K562 (cell line): ENCODE results near the gene DCAF12. TPM values are rescaled to one million over a fixed set of nuclear protein-coding genes. Genes with fewer than 3 reads are reported as not detected.

Source experiments
- CTCFL ChIP-seq: IDR thresholded peaks from 2 replicates; pipeline ENCODE4 v1.6.1; 2011; ENCODE audit warnings: borderline replicate concordance, low read depth, mild to moderate bottlenecking, moderate library complexity, low read length; ENCODE audit not compliant: insufficient read depth, poor library complexity, severe bottlenecking
- EP300 ChIP-seq: IDR thresholded peaks from 2 replicates; pipeline ENCODE4 v1.6.1; 2012; ENCODE audit warnings: low read length, improper control_type of control experiment
- U2AF1 ChIP-seq: fragments of 200-400 bp; formaldehyde crosslinking; optimal IDR thresholded peaks from 2 replicates; pipeline ENCODE3; 2017; ENCODE audit warnings: mild to moderate bottlenecking, low read depth, low read length, moderate library complexity
- ZNF239 ChIP-seq: fragments of 250-450 bp; sonication (Bioruptor Pico); IDR thresholded peaks from 2 replicates; pipeline ENCODE4 v1.4.0; 2020; ENCODE audit warnings: mild to moderate bottlenecking
- polyA plus RNA-seq, 8 experiments: library from polyadenylated mRNA; depleted of rRNA in 4 of 8; stranded (reverse) in 5 of 8; unstranded in 3 of 8; fragments of >200 nt; fragmentation: Nextera tagmentation in 2 of 8; fragmentation: Illumina TruSeq in 1 of 8; extraction: Ambion mirVana in 2 of 8; extraction: Trizol in 1 of 8; gene quantifications; 2 replicates each; pipeline versions ENCODE4 v1.2.1 to v1.2.3, GENCODE V29; 2011 to 2014; ENCODE audit warnings: inconsistent platforms in 1 of 8, missing spikeins in 1 of 8
- total RNA-seq, 7 experiments: library from RNA; depleted of rRNA in 6 of 7; stranded (reverse); fragments of >200 nt in 6 of 7; fragmentation: Illumina TruSeq in 2 of 7; extraction: Trizol in 2 of 7; gene quantifications; 2 replicates each; pipeline versions ENCODE4 v1.2.1 to v1.2.3, GENCODE V29; 2011 to 2021; ENCODE audit warnings: low replicate concordance in 1 of 7
- TF ChIP-seq, protein P1 (sequence below): sonication (generic); formaldehyde crosslinking; IDR thresholded peaks from 2 replicates; pipeline ENCODE4 v1.8.0; 2023; ENCODE audit warnings: missing genetic modification reagents, mild to moderate bottlenecking, borderline replicate concordance

The DCAF12 gene
- total and polyA plus RNA-seq, 9 of the 15 experiments (the other 6 are each of a cell fraction or from before 2014, with no cell fraction given) = 10.9 to 59.6 (median 30.8) TPM

DNA sequence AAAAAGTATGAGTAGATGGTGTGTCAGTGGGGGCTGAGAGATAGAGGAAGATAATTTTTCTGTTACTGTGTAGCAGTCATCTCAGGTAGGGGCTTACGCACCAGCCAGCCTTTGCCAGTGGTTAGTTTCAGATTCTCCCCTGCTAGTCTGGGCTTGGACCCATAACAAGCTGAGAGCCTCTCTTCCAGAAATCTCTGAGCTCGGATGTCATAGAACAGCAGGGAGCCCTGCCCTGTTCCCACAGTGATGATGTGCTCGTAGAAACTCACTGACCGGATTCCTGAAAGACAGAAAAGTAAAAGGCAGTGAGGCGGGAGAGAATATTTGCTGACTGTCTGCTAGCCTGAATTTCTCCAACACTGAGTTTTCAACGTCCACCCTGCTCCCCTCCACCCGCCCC lies 37.2 kb downstream of the DCAF12 start (continued):
- TF ChIP-seq, protein P1, sequence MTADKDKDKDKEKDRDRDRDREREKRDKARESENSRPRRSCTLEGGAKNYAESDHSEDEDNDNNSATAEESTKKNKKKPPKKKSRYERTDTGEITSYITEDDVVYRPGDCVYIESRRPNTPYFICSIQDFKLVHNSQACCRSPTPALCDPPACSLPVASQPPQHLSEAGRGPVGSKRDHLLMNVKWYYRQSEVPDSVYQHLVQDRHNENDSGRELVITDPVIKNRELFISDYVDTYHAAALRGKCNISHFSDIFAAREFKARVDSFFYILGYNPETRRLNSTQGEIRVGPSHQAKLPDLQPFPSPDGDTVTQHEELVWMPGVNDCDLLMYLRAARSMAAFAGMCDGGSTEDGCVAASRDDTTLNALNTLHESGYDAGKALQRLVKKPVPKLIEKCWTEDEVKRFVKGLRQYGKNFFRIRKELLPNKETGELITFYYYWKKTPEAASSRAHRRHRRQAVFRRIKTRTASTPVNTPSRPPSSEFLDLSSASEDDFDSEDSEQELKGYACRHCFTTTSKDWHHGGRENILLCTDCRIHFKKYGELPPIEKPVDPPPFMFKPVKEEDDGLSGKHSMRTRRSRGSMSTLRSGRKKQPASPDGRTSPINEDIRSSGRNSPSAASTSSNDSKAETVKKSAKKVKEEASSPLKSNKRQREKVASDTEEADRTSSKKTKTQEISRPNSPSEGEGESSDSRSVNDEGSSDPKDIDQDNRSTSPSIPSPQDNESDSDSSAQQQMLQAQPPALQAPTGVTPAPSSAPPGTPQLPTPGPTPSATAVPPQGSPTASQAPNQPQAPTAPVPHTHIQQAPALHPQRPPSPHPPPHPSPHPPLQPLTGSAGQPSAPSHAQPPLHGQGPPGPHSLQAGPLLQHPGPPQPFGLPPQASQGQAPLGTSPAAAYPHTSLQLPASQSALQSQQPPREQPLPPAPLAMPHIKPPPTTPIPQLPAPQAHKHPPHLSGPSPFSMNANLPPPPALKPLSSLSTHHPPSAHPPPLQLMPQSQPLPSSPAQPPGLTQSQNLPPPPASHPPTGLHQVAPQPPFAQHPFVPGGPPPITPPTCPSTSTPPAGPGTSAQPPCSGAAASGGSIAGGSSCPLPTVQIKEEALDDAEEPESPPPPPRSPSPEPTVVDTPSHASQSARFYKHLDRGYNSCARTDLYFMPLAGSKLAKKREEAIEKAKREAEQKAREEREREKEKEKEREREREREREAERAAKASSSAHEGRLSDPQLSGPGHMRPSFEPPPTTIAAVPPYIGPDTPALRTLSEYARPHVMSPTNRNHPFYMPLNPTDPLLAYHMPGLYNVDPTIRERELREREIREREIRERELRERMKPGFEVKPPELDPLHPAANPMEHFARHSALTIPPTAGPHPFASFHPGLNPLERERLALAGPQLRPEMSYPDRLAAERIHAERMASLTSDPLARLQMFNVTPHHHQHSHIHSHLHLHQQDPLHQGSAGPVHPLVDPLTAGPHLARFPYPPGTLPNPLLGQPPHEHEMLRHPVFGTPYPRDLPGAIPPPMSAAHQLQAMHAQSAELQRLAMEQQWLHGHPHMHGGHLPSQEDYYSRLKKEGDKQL (CRISPR knock-in tag) = no peak
- TF ChIP-seq U2AF1 (no peak), EP300 (no peak), ZNF239 (CRISPR knock-in tag) (no peak), CTCFL (no peak)
